SK-N-SH treated with all-trans-retinoic acid at 6 μM for 48 hours (cell line): Measurements from ENCODE around the gene GNG2.

Experiments used
- ATAC-seq: fragments of 200-7000 bp; cut with Tn5 transposase; 3 replicates; pipeline ENCODE4 v1.9.1; 2020; ENCODE audit warnings: mild to moderate bottlenecking, moderate library complexity
- BACH2 ChIP-seq: fragments of 250-450 bp; sonication (Bioruptor Pico); IDR thresholded peaks from 2 replicates; pipeline ENCODE4 v1.9.0; 2021; ENCODE audit warnings: mild to moderate bottlenecking, borderline replicate concordance
- CSDC2 ChIP-seq: fragments of 250-450 bp; sonication (Bioruptor Pico); IDR thresholded peaks from 2 replicates; pipeline ENCODE4 v1.5.0; 2020; ENCODE audit warnings: mild to moderate bottlenecking, moderate library complexity
- CSRNP3 ChIP-seq: fragments of 250-450 bp; sonication (Bioruptor Pico); IDR thresholded peaks from 2 replicates; pipeline ENCODE4 v1.5.1; 2021; ENCODE audit warnings: mild to moderate bottlenecking, moderate library complexity
- ESRRG ChIP-seq: fragments of 250-450 bp; sonication (Bioruptor Pico); IDR thresholded peaks from 2 replicates; pipeline ENCODE4 v1.6.1; 2021; ENCODE audit warnings: mild to moderate bottlenecking
- GLIS3 ChIP-seq: fragments of 250-450 bp; sonication (Bioruptor Pico); IDR thresholded peaks from 2 replicates; pipeline ENCODE4 v1.5.0; 2020; ENCODE audit warnings: mild to moderate bottlenecking, moderate library complexity
- ISL1 ChIP-seq: fragments of 250-450 bp; sonication (Bioruptor Pico); IDR thresholded peaks from 2 replicates; pipeline ENCODE4 v2.1.2; 2022; ENCODE audit warnings: mild to moderate bottlenecking, moderate library complexity
- PATZ1 ChIP-seq: fragments of 250-450 bp; sonication (Bioruptor Pico); IDR thresholded peaks from 2 replicates; pipeline ENCODE4 v1.8.0; 2020; ENCODE audit warnings: mild to moderate bottlenecking, moderate library complexity, borderline replicate concordance
- PPARA ChIP-seq: fragments of 250-450 bp; sonication (Bioruptor Pico); IDR thresholded peaks from 2 replicates; pipeline ENCODE4 v1.5.0; 2020; ENCODE audit warnings: mild to moderate bottlenecking, borderline replicate concordance
- RARB ChIP-seq: fragments of 250-450 bp; sonication (Bioruptor Pico); IDR thresholded peaks from 2 replicates; pipeline ENCODE4 v1.8.0; 2021; ENCODE audit warnings: mild to moderate bottlenecking, moderate library complexity
- SNAI2 ChIP-seq: fragments of 250-450 bp; sonication (Bioruptor Pico); IDR thresholded peaks from 2 replicates; pipeline ENCODE4 v1.5.0; 2020; ENCODE audit warnings: mild to moderate bottlenecking, moderate library complexity
- TCF4 ChIP-seq: fragments of 250-450 bp; sonication (Bioruptor Pico); IDR thresholded peaks from 2 replicates; pipeline ENCODE4 v1.8.0; 2021; ENCODE audit warnings: mild to moderate bottlenecking, moderate library complexity, borderline replicate concordance
- TOX ChIP-seq: fragments of 250-450 bp; sonication (Bioruptor Pico); IDR thresholded peaks from 2 replicates; pipeline ENCODE4 v1.8.0; 2021; ENCODE audit warnings: mild to moderate bottlenecking, moderate library complexity, borderline replicate concordance
- ZC3H10 ChIP-seq: fragments of 250-450 bp; sonication (Bioruptor Pico); IDR thresholded peaks from 2 replicates; pipeline ENCODE4 v1.5.1; 2021; ENCODE audit warnings: mild to moderate bottlenecking, moderate library complexity
- ZFP3 ChIP-seq: fragments of 250-450 bp; sonication (Bioruptor Pico); IDR thresholded peaks from 2 replicates; pipeline ENCODE4 v1.5.0; 2020; ENCODE audit warnings: mild to moderate bottlenecking, moderate library complexity
- ZFP30 ChIP-seq: fragments of 450-650 bp; formaldehyde crosslinking; IDR thresholded peaks from 2 replicates; pipeline ENCODE4 v1.5.0; 2022; ENCODE audit warnings: mild to moderate bottlenecking, moderate library complexity
- ZNF565 ChIP-seq: fragments of 450-650 bp; formaldehyde crosslinking; conservative IDR thresholded peaks from 2 replicates; pipeline ENCODE4 v1.5.0; 2020; ENCODE audit warnings: low read depth, mild to moderate bottlenecking, moderate library complexity
- ZNF70 ChIP-seq: fragments of 450-650 bp; formaldehyde crosslinking; IDR thresholded peaks from 2 replicates; pipeline ENCODE4 v1.5.0; 2020; ENCODE audit warnings: mild to moderate bottlenecking, moderate library complexity
- ZNF8 ChIP-seq: fragments of 450-650 bp; formaldehyde crosslinking; IDR thresholded peaks from 2 replicates; pipeline ENCODE4 v1.5.0; 2020; ENCODE audit warnings: mild to moderate bottlenecking, moderate library complexity
- TF ChIP-seq, protein P1 (sequence below): fragments of 250-450 bp; sonication (Bioruptor Pico); IDR thresholded peaks from 2 replicates; pipeline ENCODE4 v1.5.0; 2020; ENCODE audit warnings: mild to moderate bottlenecking, moderate library complexity

The GNG2 gene

GRCh38 chr14:51884086-51884927 lies 23.9 kb downstream of the GNG2 start:
- TF ChIP-seq, protein P1, sequence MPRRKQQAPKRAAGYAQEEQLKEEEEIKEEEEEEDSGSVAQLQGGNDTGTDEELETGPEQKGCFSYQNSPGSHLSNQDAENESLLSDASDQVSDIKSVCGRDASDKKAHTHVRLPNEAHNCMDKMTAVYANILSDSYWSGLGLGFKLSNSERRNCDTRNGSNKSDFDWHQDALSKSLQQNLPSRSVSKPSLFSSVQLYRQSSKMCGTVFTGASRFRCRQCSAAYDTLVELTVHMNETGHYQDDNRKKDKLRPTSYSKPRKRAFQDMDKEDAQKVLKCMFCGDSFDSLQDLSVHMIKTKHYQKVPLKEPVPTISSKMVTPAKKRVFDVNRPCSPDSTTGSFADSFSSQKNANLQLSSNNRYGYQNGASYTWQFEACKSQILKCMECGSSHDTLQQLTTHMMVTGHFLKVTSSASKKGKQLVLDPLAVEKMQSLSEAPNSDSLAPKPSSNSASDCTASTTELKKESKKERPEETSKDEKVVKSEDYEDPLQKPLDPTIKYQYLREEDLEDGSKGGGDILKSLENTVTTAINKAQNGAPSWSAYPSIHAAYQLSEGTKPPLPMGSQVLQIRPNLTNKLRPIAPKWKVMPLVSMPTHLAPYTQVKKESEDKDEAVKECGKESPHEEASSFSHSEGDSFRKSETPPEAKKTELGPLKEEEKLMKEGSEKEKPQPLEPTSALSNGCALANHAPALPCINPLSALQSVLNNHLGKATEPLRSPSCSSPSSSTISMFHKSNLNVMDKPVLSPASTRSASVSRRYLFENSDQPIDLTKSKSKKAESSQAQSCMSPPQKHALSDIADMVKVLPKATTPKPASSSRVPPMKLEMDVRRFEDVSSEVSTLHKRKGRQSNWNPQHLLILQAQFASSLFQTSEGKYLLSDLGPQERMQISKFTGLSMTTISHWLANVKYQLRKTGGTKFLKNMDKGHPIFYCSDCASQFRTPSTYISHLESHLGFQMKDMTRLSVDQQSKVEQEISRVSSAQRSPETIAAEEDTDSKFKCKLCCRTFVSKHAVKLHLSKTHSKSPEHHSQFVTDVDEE (CRISPR knock-in tag), result peak; percentile 58; the same call in 1 of the 2 replicates
- TF ChIP-seq TCF4 (peak; percentile 79; the same call in 1 of the 2 replicates), PATZ1 (peak; percentile 37; the same call in 1 of the 2 replicates), ISL1 (peak; percentile 64; the same call in 1 of the 2 replicates), CSDC2 (no peak; the same call in 1 of the 2 replicates), TOX (CRISPR knock-in tag) (peak; percentile 62), ZC3H10 (CRISPR knock-in tag) (peak; percentile 80; the same call in 1 of the 2 replicates), ZNF70 (CRISPR knock-in tag) (peak; percentile 72), ZFP3 (CRISPR knock-in tag) (no peak)
- TF ChIP-seq, all 23 proteins: peak for 7
- peak; percentile 91 for ATAC-seq

DNA sequence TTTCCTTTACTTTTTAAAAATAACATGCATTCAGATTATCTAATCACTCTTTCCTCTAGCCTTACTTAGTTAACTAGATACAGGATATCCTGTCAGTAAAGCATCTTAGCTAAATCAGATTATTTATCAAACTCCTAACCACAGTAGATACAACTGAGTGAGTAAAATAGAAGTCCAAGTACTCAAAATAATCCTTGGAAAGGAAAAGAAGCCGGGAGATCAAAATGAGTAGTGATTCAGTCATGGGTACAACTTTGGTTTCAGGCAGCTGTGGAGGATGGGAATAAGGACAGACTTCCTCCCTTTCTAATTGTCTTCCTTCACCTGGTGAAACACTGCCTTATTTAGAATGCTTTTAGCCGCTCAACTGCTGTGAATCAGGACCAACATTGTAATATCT lies 29.4 kb downstream of the GNG2 start:
- ATAC-seq, result peak; percentile 53
- TF ChIP-seq TOX (CRISPR knock-in tag), result no peak
- TF ChIP-seq ZFP3 (CRISPR knock-in tag), result no peak
- TF ChIP-seq ESRRG (CRISPR knock-in tag), result no peak

- ATAC-seq, result no peak
- TF ChIP-seq RARB (no peak), ZFP3 (CRISPR knock-in tag) (no peak)
These were observed 33.8 kb downstream of the GNG2 start for GRCh38 chr14:51894250-51894649.

DNA sequence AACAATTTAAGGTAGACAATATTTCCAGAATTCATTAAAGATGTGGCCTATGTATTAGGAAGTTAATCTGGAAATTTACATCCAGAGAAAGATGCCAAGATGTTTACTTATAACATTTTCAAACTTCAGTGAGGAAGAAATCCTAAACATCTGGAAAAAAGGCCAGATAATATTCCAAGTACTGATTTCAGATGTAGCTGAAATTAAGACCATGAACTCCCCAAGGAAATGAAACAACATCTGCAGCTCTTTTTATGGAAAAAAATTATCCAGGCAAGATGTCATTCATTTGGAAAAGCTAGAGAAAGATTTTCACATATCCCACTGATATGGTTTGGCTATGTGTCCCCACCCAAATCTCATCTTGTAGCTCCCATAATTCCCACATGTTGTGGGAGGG lies 35.0 kb downstream of the GNG2 start:
- no peak for ATAC-seq
- no peak for TF ChIP-seq RARB
- TF ChIP-seq BACH2, result no peak
- no peak for TF ChIP-seq ESRRG (CRISPR knock-in tag)
- TF ChIP-seq PATZ1, result no peak
- no peak for TF ChIP-seq ZNF565
- TF ChIP-seq TOX (CRISPR knock-in tag), result no peak
- TF ChIP-seq ZFP3 (CRISPR knock-in tag), result no peak
- TF ChIP-seq SNAI2 (CRISPR knock-in tag), result no peak
- TF ChIP-seq ZFP30 (CRISPR knock-in tag), result no peak
- no peak for TF ChIP-seq PPARA (CRISPR knock-in tag)
- no peak for TF ChIP-seq GLIS3
- no peak for TF ChIP-seq CSRNP3
- no peak for TF ChIP-seq ZNF8 (CRISPR knock-in tag)
- no peak for TF ChIP-seq ZNF70 (CRISPR knock-in tag)
- no peak for TF ChIP-seq CSDC2
